Bronchial epithelial cell (primary cell): ENCODE data around the gene NME7. TPM values are rescaled to one million over a fixed set of nuclear protein-coding genes. Genes with fewer than 3 reads are reported as not detected.
"Not testable (repeated sequence)": the region's sequence is repeated elsewhere in the genome, so short reads cannot be mapped to it uniquely, and the experiment has no call there.

Source experiments
- DNase-seq: peaks from one replicate; pipeline ENCODE4 v3.0.0-alpha.2; 2010; ENCODE audit warnings: low read depth
- FAIRE-seq: peaks from 2 replicates; lab custom pipeline; 2011; peaks lifted over from hg19 to GRCh38; lab: Jason Lieb, UNC
- H3K27me3 ChIP-seq: 2 replicates; pipeline ENCODE4 v1.5.1; 2011; ENCODE audit warnings: low read length; ENCODE audit not compliant: control insufficient read depth, insufficient read depth
- H3K36me3 ChIP-seq: 2 replicates; pipeline ENCODE4 v1.5.1; 2011; ENCODE audit warnings: low read length; ENCODE audit not compliant: control insufficient read depth, insufficient read depth
- H3K4me3 ChIP-seq: 2 replicates; pipeline ENCODE4 v1.5.1; 2011; ENCODE audit warnings: mild to moderate bottlenecking, low read depth, low read length, control low read depth
- total RNA-seq: library from RNA; depleted of rRNA; stranded (reverse); fragments of >200 nt; gene quantifications from 2 replicates; pipeline ENCODE4 v1.2.1, GENCODE V29; 2014
- TF ChIP-seq, protein P1 (sequence below): IDR thresholded peaks from 2 replicates; pipeline ENCODE4 v1.5.1; 2011; ENCODE audit warnings: mild to moderate bottlenecking, moderate library complexity, low read length, control low read depth, inconsistent platforms; ENCODE audit not compliant: insufficient read depth, severe bottlenecking

The NME7 gene
- total RNA-seq, 1 donor from 2014 or later: 11.6 TPM

DNA sequence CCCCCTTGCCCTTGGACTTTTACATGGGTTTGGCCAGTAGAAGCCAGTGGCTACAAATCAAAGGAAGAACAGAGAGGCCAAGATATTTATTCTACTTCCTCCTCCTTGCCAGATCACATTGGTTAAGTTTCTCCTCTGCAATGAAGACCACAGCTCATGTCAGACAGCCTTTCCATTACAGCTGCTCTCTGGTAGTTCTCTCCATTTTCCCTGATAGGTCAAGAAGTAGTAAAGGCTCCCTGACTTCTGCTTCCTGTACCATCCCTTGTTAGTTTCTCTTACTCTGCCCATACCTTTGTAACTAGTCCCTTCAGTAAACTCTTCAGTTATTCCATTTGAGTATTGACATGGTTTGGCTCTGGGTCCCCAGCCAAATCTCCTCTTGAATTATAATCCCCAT, 27.8 kb downstream of the NME7 start:
- Histone ChIP-seq H3K4me3 (no peak overlapping the region), H3K27me3 (no peaks in the 10 kb centered on the region), H3K36me3 (no peaks in the 10 kb centered on the region)
- TF ChIP-seq, protein P1, sequence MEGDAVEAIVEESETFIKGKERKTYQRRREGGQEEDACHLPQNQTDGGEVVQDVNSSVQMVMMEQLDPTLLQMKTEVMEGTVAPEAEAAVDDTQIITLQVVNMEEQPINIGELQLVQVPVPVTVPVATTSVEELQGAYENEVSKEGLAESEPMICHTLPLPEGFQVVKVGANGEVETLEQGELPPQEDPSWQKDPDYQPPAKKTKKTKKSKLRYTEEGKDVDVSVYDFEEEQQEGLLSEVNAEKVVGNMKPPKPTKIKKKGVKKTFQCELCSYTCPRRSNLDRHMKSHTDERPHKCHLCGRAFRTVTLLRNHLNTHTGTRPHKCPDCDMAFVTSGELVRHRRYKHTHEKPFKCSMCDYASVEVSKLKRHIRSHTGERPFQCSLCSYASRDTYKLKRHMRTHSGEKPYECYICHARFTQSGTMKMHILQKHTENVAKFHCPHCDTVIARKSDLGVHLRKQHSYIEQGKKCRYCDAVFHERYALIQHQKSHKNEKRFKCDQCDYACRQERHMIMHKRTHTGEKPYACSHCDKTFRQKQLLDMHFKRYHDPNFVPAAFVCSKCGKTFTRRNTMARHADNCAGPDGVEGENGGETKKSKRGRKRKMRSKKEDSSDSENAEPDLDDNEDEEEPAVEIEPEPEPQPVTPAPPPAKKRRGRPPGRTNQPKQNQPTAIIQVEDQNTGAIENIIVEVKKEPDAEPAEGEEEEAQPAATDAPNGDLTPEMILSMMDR: no peak
- DNase-seq (no peak), FAIRE-seq (no peak)

DNA sequence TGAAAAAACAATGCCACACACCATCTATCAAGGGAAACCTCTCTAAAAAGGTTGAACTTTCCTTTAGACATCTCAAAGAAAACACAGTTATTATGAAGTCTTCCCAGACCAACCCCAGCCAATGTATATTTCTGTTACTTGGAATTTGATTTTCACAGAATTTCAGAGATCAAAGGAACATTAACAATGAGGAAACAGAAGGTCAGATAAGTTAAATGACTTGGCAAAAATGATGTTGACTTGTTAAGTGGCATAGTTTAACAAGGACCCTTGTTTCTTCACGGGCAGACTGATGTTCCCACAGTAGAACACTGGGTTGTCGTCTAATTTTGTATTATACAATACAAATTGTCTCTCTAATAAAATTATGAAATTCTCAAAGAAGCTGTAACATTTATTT, 29.0 kb downstream of the NME7 start:
- no peak overlapping the region for H3K4me3 ChIP-seq
- TF ChIP-seq, protein P1: no peak
- H3K27me3 ChIP-seq: no peaks in the 10 kb centered on the region
- no peak for DNase-seq
- no peak for FAIRE-seq
- no peaks in the 10 kb centered on the region for H3K36me3 ChIP-seq

DNA sequence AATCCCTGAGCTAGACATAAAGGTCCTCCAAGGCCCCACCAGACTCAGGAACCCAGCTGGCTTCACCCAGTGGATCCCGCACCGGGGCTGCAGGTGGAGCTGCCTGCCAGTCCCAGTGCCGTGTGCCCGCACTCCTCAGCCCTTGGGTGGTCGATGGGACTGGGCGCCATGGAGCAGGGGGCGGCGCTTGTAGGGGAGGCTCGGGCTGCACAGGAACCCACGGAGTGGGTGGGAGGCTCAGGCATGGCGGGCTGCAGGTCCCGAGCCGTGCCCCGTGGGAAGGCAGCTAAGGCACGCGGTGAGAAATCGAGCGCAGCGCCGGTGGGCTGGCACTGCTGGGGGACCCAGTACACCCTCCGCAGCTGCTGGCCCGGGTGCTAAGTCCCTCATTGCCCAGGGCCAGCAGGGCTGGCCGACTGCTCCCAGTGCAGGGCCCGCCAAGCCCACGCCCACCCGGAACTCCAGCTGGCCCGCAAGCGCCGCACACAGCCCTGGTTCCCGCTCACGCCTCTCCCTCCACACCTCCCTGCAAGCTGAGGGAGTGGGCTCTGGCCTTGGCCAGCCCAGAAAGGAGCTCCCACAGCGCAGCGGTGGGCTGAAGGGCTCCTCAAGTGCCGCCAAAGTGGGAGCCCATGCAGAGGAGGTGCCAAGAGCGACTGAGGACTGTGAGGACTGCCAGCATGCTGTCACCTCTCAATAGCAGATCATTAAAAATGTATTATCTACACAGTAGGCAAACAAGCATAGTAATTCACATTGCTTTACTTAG, 30.5 kb downstream of the NME7 start:
- DNase-seq, H3K27me3 ChIP-seq, H3K36me3 ChIP-seq, H3K4me3 ChIP-seq, FAIRE-seq: not testable (repeated sequence)

DNA sequence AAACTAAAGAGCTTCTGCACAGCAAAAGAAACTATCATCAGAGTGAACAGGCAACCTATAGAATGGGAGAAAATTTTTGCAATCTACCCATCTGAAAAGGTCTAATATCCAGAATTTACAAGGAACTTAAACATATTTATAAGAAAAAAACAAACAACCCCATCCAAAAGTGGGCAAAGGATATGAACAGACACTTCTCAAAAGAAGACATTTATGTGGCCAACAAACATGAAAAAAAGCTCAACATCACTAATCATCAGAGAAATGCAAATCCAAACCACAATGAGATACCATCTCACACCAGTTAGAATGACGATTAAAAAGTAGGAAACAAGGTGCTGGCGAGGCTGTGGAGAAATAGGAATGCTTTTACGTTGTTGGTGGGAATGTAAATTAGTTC, 32.9 kb downstream of the NME7 start:
- not testable (repeated sequence) for DNase-seq, H3K36me3 ChIP-seq, FAIRE-seq, H3K27me3 ChIP-seq, H3K4me3 ChIP-seq

DNA sequence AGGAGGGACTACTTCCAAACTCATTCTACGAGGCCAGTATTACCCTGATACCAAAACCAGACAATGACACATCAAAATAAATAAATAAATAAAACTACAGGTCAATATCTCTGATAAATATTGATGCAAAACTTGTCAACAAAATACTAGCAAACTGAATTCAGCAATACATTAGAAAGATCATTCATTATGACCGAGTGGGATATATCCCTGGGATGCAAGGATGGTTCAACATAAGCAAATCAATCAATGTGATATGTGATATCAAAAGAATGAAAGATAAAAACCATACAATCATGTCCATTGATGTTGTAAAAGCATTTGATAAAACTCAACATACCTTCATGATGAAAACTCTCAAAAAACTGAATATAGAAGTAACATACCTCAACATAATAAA, 36.7 kb downstream of the NME7 start:
- FAIRE-seq: no peak

DNA sequence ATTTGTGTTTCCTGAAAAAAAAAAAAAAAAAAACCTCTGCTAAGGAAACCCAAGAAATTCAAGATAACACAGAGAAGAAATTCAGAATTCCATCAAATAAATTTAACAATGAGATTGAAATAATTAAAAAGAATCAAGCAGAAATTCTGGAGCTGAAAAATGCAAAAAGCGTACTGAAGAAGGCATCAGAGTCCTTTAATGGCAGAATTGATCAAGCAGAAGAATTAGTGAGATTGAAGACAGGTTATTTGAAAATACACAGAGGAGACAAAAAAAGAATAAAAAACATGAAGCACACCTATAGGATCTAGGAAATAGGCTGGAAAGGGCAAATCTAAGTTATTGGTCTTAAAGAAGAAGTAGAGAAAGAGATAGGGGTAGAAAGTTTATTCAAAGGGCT, 38.2 kb downstream of the NME7 start:
- H3K27me3 ChIP-seq: no peaks in the 10 kb centered on the region
- TF ChIP-seq, protein P1: no peak
- DNase-seq (no peak), FAIRE-seq (no peak)
- no peaks in the 10 kb centered on the region for H3K36me3 ChIP-seq
- H3K4me3 ChIP-seq: no peak overlapping the region

More for the DNA sequence above, 36.7 kb downstream of the NME7 start:
- no peak for DNase-seq
- H3K4me3 ChIP-seq: no peak overlapping the region
- H3K27me3 ChIP-seq: no peaks in the 10 kb centered on the region
- H3K36me3 ChIP-seq: no peaks in the 10 kb centered on the region
- TF ChIP-seq, protein P1: no peak

DNA sequence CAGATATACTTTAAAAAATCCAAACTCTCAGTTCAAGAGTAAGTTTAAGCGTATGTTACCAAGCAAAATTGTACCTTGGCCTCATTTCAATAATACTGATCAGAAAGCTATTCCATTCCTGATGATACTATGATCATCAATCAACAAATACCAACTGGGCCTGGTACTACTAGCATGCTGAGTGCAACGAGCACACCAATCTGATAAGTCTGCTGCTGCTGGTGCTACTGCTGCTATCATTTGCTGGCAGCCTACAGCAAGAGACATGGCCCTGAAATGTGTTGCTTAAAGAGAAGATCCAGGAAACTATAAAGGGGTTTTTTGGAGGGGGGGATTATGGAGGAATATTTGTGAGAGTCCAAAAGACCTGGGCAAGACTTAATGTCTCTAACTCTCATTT, 39.7 kb downstream of the NME7 start:
- H3K4me3 ChIP-seq: no peak overlapping the region
- FAIRE-seq: no peak
- no peaks in the 10 kb centered on the region for H3K27me3 ChIP-seq
- DNase-seq: no peak
- TF ChIP-seq, protein P1: no peak
- H3K36me3 ChIP-seq: no peaks in the 10 kb centered on the region
